AG20443 (cell line): ENCODE results near the gene MAGEA9.
"Not testable (repeated sequence)": the region's sequence is repeated elsewhere in the genome, so short reads cannot be mapped to it uniquely, and the experiment has no call there.

Experiments used
- DNase-seq: peaks from one replicate; pipeline ENCODE4 v3.0.0; 2012; ENCODE audit warnings: low spot score, mixed read lengths

The MAGEA9 gene

DNA sequence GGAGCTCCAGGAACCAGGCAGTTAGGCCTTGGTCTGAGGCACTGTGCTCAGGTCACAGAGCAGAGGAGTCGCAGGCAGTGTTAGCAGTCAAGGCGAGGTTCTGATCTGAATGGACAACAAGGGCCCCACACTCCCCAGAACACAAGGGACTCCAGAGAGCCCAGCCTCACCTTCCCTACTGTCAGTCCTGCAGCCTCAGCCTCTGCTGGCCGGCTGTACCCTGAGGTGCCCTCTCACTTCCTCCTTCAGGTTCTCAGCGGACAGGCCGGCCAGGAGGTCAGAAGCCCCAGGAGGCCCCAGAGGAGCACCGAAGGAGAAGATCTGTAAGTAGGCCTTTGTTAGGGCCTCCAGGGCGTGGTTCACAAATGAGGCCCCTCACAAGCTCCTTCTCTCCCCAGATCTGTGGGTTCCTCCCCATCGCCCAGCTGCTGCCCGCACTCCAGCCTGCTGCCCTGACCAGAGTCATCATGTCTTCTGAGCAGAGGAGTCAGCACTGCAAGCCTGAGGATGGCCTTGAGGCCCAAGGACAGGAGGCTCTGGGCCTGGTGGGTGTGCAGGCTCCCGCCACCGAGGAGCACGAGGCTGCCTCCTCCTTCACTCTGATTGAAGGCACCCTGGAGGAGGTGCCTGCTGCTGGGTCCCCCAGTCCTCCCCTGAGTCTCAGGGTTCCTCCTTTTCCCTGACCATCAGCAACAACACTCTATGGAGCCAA lies 26.2 kb downstream of the MAGEA9 start:
- no peak for DNase-seq

DNA sequence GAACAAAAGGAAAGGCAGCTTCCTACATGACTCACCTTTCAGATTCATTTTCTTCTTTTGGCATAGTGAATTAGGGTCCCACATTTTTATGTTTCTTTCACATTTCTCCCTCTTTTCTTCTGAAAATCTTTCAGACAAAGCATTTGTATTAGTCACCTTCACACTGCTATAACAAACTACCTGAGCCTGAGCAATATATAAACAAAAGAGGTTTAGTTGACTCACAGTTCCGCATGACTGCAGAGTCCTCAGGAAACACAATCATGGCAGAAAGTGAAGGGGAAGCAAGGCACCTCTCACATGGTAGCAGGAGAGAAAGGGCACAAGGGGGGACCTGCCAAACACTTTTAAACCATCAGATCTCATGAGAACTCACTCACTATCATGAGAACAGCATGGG lies 36.9 kb downstream of the MAGEA9 start:
- DNase-seq, result no peak

GRCh38 chrX:149819371-149819770 lies 37.6 kb downstream of the MAGEA9 start:
- no peak for DNase-seq

GRCh38 chrX:149825424-149825823 lies 43.7 kb downstream of the MAGEA9 start:
- no peak for DNase-seq

DNA sequence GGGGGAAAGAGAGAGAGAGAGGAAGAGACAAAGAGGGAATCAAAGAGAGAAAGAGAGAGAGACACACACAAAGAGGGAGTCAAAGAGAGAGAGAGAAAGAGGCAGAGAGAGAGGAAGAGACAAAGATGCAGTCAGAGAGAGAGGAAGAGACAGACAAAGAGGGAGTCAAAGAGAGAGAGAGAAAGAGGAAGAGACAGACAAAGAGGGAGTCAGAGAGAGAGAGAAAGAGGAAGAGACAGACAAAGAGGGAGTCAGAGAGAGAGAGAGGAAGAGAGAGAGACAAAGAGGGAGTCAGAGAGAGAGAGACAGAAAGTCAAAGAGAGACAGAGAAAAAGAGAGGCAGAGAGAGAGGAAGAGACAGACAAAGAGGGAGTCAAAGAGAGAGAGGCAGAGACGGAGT lies 45.5 kb downstream of the MAGEA9 start:
- no peak for DNase-seq

DNA sequence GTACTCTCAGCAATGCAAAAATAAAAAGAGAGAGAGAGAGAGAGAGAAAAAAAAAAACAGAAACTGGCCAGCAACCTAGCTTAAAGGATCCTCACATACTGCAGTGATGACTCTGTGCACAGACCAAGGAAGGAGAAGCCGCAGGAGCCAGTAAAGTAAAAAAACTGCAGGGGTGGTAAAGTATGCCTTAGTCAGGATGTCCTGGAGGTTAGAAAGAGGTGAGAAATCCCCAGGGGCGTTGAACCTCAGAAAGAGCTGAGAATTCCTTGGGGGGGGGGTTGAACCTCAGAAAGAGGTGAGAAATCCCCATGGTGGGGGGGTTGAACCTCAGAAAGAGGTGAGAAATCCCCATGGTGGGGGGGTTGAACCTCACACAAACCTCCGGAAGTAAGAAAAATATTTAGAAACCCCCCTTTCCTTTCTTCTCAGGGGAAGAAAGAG lies 48.0 kb downstream of the MAGEA9 start:
- DNase-seq, result no peak

DNA sequence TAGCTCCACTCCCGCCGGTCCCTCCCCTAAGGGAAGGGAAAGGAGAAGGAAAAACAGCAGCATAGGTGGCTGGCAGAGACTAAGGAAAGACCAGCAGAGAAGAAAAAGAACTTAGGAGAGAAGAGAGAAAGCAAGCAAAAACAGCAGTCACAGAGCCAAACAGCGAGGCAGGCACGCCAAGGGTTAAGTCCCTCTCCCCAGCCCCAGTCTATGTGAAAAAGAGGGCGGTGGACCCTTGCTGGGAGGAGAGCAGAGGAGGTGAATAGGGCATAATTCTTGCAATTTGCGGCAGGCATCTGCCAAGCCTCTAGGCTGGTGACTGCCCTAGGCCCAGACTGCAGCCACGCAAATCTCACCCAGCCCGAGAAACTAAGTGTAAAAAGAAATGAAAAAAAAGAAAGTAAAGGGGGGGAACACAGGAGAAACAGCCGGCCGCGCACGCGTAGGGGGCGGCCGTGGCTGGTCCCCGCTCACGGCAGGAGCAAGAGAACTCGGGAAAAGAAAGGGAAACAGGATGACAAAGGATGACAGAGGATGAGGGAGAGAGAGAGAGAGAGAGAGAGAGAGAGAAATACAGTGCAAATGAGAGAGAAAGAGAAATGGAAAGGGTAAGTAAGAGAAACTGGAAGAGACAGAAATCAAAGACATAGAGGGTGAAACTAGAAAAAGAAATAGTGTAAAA lies 48.6 kb downstream of the MAGEA9 start:
- peak; percentile 30 for DNase-seq

DNA sequence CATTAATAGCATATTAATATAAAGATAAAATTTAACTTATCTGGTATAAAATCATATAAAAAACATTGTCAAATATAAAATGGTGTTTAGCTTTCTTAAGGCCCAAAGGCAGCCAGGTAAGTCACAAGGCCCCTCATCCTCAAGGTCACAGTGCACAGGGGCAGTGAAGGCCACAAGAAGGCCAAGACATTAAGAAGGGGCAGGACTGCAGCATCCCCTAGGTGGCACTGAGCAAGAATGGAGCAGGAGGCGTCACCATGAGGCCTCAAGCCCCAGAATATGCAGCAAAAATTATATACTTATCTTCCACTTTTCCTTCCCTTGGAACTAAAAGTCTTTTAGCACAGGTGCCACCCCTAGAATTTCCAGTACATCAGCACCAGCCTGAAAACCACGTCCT lies 49.7 kb downstream of the MAGEA9 start:
- no peak for DNase-seq

GRCh38 chrX:149836728-149837127 lies 55.0 kb downstream of the MAGEA9 start:
- DNase-seq, result not testable (repeated sequence)

DNA sequence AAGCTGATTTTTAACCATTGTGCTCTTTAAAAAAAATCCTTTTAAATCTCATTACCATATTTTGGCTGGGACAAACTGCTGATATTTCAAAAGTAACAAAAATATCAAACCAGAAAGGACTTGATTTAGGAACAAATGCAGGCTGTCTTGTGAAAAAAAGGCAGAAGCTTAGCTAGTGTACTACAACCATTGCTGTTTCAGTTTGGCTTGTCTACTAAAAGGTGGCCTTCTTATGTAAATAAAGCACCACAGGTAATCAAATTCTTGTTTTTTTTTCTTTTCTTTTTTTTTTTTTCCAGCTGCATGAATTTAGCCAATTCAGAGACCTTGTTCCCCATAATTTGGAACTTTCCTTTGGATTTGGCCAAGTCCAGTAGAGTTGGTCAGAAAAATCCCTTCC lies 55.4 kb downstream of the MAGEA9 start:
- DNase-seq, result no peak
